Measurements from ENCODE around the gene HNRNPM. TPM values are rescaled to one million over a fixed set of nuclear protein-coding genes. Genes with fewer than 3 reads are reported as not detected.

HNRNPM gene
- total RNA-seq, 2 experiments from 2014 or later: 269 to 272 TPM

DNA sequence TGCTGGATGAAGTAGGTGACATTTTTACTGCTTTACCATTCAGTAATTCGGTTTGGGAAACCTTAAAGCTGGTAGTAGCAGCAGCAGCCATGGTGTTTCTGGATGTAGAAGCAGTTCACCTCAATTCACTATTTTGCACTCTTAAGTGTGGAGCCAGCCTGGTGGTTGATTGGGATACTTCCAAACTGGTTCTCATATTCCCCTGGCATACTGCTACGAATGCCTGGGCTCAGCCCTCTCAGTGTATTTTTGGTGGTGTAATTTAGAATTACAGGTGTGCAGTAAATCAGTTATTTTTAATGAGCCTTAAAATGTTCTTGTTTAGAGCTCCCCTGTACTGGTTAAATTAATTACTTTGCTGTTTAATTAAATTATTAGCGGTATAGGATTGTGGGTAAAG lies 12.4 kb downstream of the HNRNPM start:
- no peak overlapping the region for H3K27ac ChIP-seq (ENCODE audit: low read depth in 1 of 2, low read length in 2 of 2)
- Mint-ChIP-seq H3K4me3 (no peak overlapping the region), H3K4me1 (ENCODE audit: low read depth) (peaks cover 95% of the 10 kb centered on the region), H3K36me3 (ENCODE audit: low read depth) (peaks cover 94% of the 10 kb centered on the region), H3K27me3 (no peaks in the 10 kb centered on the region), H3K9me3 (no peaks in the 10 kb centered on the region), H3K27ac (peak overlapping the region; percentile 36)
- peaks cover 76% of the 10 kb centered on the region for H3K36me3 ChIP-seq (ENCODE audit: insufficient read depth, low read length)
- intact Hi-C loops (cut with DNase I, micrococcal nuclease): no loop called here
- ChIA-PET POLR2A (interaction anchor here (0.9 to 3.3 kb wide), 2 partner anchors 11 to 12 kb away, joined by 3 to 15 read pairs; partner anchors contain the start of gene HNRNPM), CTCF (no interaction called here)
- no peaks in the 10 kb centered on the region for H3K9me3 ChIP-seq (ENCODE audit: control insufficient read depth in 1 of 2, insufficient read depth in 1 of 2, low read length in 2 of 2)
- no peak overlapping the region for H3K4me3 ChIP-seq (ENCODE audit: low read length)
- TF ChIP-seq, protein P1, sequence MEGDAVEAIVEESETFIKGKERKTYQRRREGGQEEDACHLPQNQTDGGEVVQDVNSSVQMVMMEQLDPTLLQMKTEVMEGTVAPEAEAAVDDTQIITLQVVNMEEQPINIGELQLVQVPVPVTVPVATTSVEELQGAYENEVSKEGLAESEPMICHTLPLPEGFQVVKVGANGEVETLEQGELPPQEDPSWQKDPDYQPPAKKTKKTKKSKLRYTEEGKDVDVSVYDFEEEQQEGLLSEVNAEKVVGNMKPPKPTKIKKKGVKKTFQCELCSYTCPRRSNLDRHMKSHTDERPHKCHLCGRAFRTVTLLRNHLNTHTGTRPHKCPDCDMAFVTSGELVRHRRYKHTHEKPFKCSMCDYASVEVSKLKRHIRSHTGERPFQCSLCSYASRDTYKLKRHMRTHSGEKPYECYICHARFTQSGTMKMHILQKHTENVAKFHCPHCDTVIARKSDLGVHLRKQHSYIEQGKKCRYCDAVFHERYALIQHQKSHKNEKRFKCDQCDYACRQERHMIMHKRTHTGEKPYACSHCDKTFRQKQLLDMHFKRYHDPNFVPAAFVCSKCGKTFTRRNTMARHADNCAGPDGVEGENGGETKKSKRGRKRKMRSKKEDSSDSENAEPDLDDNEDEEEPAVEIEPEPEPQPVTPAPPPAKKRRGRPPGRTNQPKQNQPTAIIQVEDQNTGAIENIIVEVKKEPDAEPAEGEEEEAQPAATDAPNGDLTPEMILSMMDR (IDR thresholded peaks at IDR 0.05): no peak
- H3K4me1 ChIP-seq (ENCODE audit: insufficient read depth, low read length): peaks cover 53% of the 10 kb centered on the region
- H3K27me3 ChIP-seq (ENCODE audit: control insufficient read depth in 1 of 2, insufficient read depth in 2 of 2, low read length in 2 of 2): no peaks in the 10 kb centered on the region
- DNase-seq (no peak), ATAC-seq (ENCODE audit: poor library complexity) (no peak)

GRCh38 chr19:8457827-8458226 lies 13.1 kb downstream of the HNRNPM start:
- H3K4me1 Mint-ChIP-seq (ENCODE audit: low read depth): peaks cover 95% of the 10 kb centered on the region
- Histone ChIP-seq H3K4me3 (ENCODE audit: low read length) (no peak overlapping the region), H3K4me1 (ENCODE audit: insufficient read depth, low read length) (peaks cover 47% of the 10 kb centered on the region), H3K27me3 (ENCODE audit: control insufficient read depth in 1 of 2, insufficient read depth in 2 of 2, low read length in 2 of 2) (no peaks in the 10 kb centered on the region), H3K9me3 (ENCODE audit: control insufficient read depth in 1 of 2, insufficient read depth in 1 of 2, low read length in 2 of 2) (no peaks in the 10 kb centered on the region), H3K36me3 (ENCODE audit: insufficient read depth, low read length) (peaks cover 77% of the 10 kb centered on the region), H3K27ac (ENCODE audit: low read depth in 1 of 2, low read length in 2 of 2) (no peak overlapping the region)
- POLR2A ChIA-PET: interaction anchor here (3.3 kb wide), 1 partner anchor 13 kb away, joined by 15 read pairs; the partner anchor contains the start of gene HNRNPM
- no peaks in the 10 kb centered on the region for H3K9me3 Mint-ChIP-seq
- H3K27ac Mint-ChIP-seq: peak overlapping the region; percentile 36
- no peak overlapping the region for H3K4me3 Mint-ChIP-seq
- DNase-seq (no peak), ATAC-seq (ENCODE audit: poor library complexity) (no peak)
- H3K27me3 Mint-ChIP-seq: no peaks in the 10 kb centered on the region
- CTCF ChIA-PET: no interaction called here
- TF ChIP-seq, protein P1 (IDR thresholded peaks at IDR 0.05): no peak
- H3K36me3 Mint-ChIP-seq (ENCODE audit: low read depth): peaks cover 94% of the 10 kb centered on the region
- intact Hi-C loops (cut with DNase I, micrococcal nuclease): no loop called here

DNA sequence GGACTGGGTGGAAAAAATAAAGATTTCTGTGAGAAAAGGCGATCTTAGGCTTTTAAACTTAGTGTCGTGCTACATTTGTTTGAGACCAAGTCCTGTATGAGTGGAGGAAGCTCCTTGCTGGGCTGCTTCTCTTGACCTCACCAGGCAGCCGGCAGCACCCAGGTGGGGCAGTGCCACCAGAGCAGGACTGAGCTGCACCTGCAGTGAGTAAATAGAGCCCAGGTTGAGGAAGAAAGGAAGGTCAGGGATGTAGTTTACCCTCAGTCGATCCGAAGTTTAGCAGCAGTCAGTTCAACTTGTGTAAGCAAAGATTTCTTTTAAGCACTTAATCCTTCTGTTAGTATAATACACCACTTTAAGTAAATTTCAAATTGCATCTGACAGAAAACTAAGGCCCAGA lies 13.6 kb downstream of the HNRNPM start:
- H3K4me1 ChIP-seq (ENCODE audit: insufficient read depth, low read length): peaks cover 42% of the 10 kb centered on the region
- DNase-seq (no peak), ATAC-seq (ENCODE audit: poor library complexity) (no peak)
- intact Hi-C loops (cut with DNase I, micrococcal nuclease): no loop called here
- Mint-ChIP-seq H3K36me3 (ENCODE audit: low read depth) (peaks cover 95% of the 10 kb centered on the region), H3K27ac (no peak overlapping the region), H3K4me3 (peak overlapping the region; percentile 46), H3K9me3 (no peaks in the 10 kb centered on the region), H3K4me1 (ENCODE audit: low read depth) (peaks cover 95% of the 10 kb centered on the region), H3K27me3 (no peaks in the 10 kb centered on the region)
- TF ChIP-seq, protein P1 (IDR thresholded peaks at IDR 0.05): no peak
- peaks cover 81% of the 10 kb centered on the region for H3K36me3 ChIP-seq (ENCODE audit: insufficient read depth, low read length)
- H3K27ac ChIP-seq (ENCODE audit: low read depth in 1 of 2, low read length in 2 of 2): no peak overlapping the region
- ChIA-PET POLR2A (interaction anchor here (3.3 kb wide), 1 partner anchor 14 kb away, joined by 15 read pairs; the partner anchor contains the start of gene HNRNPM), CTCF (no interaction called here)
- H3K27me3 ChIP-seq (ENCODE audit: control insufficient read depth in 1 of 2, insufficient read depth in 2 of 2, low read length in 2 of 2): no peaks in the 10 kb centered on the region
- H3K9me3 ChIP-seq (ENCODE audit: control insufficient read depth in 1 of 2, insufficient read depth in 1 of 2, low read length in 2 of 2): no peaks in the 10 kb centered on the region
- H3K4me3 ChIP-seq (ENCODE audit: low read length): no peak overlapping the region

All from CD4-positive, alpha-beta T cell (primary cell).